Central memory CD4-positive, alpha-beta T cell (primary cell): Measurements from ENCODE around the gene PAK6.
A peak's percentile ranks its signal among the peaks of the same experiment; 100 is the strongest.

ENCODE experiments used
- DNase-seq: peaks from one replicate; pipeline ENCODE4 v3.0.0; 2022
- total RNA-seq, 3 experiments: gene quantifications; one replicate each; lab custom pipeline; 2026; lab: John Stamatoyannopoulos, UW

Gene PAK6
- 0 to 0.35 (median 0.05) reads per million in 3 experiments for total RNA-seq

GRCh38 chr15:40238532-40239403, at the start of gene PAK6:
Gene PAK6 (plus strand): TSS chr15:40239063. CDS start chr15:40264786, 25,723 bp downstream.
- DNase-seq = no peak

GRCh38 chr15:40190591-40190990, 48.3 kb upstream of the PAK6 start:
- no peak for DNase-seq

GRCh38 chr15:40192942-40193341, 45.9 kb upstream of the PAK6 start:
- no peak for DNase-seq

- DNase-seq = no peak
Observed at GRCh38 chr15:40197434-40197833, 41.4 kb upstream of the PAK6 start.

GRCh38 chr15:40198355-40199085, 40.3 kb upstream of the PAK6 start:
- no peak for DNase-seq

- DNase-seq = no peak
Observed at GRCh38 chr15:40204100-40204499, 34.8 kb upstream of the PAK6 start.

- peak; percentile 65 for DNase-seq
Observed at GRCh38 chr15:40217166-40217824, 21.6 kb upstream of the PAK6 start.

GRCh38 chr15:40219801-40220200, 19.1 kb upstream of the PAK6 start:
- no peak for DNase-seq

- no peak for DNase-seq
Observed at GRCh38 chr15:40222131-40222530, 16.7 kb upstream of the PAK6 start.

GRCh38 chr15:40226736-40227135, 12.1 kb upstream of the PAK6 start:
- DNase-seq = no peak

GRCh38 chr15:40229316-40229715, 9.5 kb upstream of the PAK6 start:
- no peak for DNase-seq

- DNase-seq = no peak
Observed at GRCh38 chr15:40229956-40230355, 8.9 kb upstream of the PAK6 start.

- no peak for DNase-seq
Observed at GRCh38 chr15:40232625-40233070, 6.2 kb upstream of the PAK6 start.

GRCh38 chr15:40233727-40234577, 4.9 kb upstream of the PAK6 start:
- DNase-seq = no peak

GRCh38 chr15:40234783-40235182, 4.1 kb upstream of the PAK6 start:
- DNase-seq = no peak

- DNase-seq = no peak
Observed at GRCh38 chr15:40235201-40235885, 3.5 kb upstream of the PAK6 start.

GRCh38 chr15:40239404-40239692, 485 bp downstream of the PAK6 start:
- no peak for DNase-seq

GRCh38 chr15:40239693-40240618, 1.1 kb downstream of the PAK6 start:
- DNase-seq = no peak

- DNase-seq = no peak
Observed at GRCh38 chr15:40240619-40241221, 1.9 kb downstream of the PAK6 start.
